Stimulated activated CD4-positive, alpha-beta T cell treated with anti-CD3 and anti-CD28 coated beads, Interleukin-12 subunit alpha, Interleukin-12 subunit beta, amount 100 ng/mL, for 4 hours (primary cell): ENCODE data around the gene CCNI2.

Source experiments
- DNase-seq: peaks from one replicate; pipeline ENCODE4 v3.0.0-alpha.2; 2020

Gene CCNI2

GRCh38 chr5:132766020-132766805, 19.0 kb downstream of the CCNI2 start:
- DNase-seq = no peak

- DNase-seq = no peak
Measured at GRCh38 chr5:132766806-132767055, 19.5 kb downstream of the CCNI2 start.

- DNase-seq = no peak
Measured at GRCh38 chr5:132767150-132767549, 19.9 kb downstream of the CCNI2 start.

GRCh38 chr5:132768485-132768868, 21.3 kb downstream of the CCNI2 start:
- DNase-seq = no peak

GRCh38 chr5:132770476-132771159, 23.4 kb downstream of the CCNI2 start:
- no peak for DNase-seq

- DNase-seq = no peak
Measured at GRCh38 chr5:132771503-132771998, 24.3 kb downstream of the CCNI2 start.

- no peak for DNase-seq
Measured at GRCh38 chr5:132772291-132773070, 25.3 kb downstream of the CCNI2 start.

GRCh38 chr5:132773114-132773513, 25.9 kb downstream of the CCNI2 start:
- DNase-seq = no peak

- DNase-seq = no peak
Measured at GRCh38 chr5:132773601-132774355, 26.6 kb downstream of the CCNI2 start.

GRCh38 chr5:132774406-132774805, 27.2 kb downstream of the CCNI2 start:
- no peak for DNase-seq

GRCh38 chr5:132774896-132775295, 27.7 kb downstream of the CCNI2 start:
- no peak for DNase-seq

GRCh38 chr5:132775476-132775961, 28.3 kb downstream of the CCNI2 start:
- no peak for DNase-seq

GRCh38 chr5:132776131-132776937, 29.1 kb downstream of the CCNI2 start:
- no peak for DNase-seq

- DNase-seq = no peak
Measured at GRCh38 chr5:132776938-132777208, 29.6 kb downstream of the CCNI2 start.

GRCh38 chr5:132777209-132778069, 30.2 kb downstream of the CCNI2 start, which contains the start of gene SEPTIN8:
SEPTIN8 (minus strand) TSS chr5:132777239; CDS start chr5:132777137, 102 bp downstream.
- DNase-seq = peak; percentile 38

GRCh38 chr5:132778129-132778528, 30.9 kb downstream of the CCNI2 start:
- DNase-seq = no peak

- no peak for DNase-seq
Measured at GRCh38 chr5:132778856-132779255, 31.6 kb downstream of the CCNI2 start.

- DNase-seq = no peak
Measured at GRCh38 chr5:132779961-132780360, 32.7 kb downstream of the CCNI2 start.

- DNase-seq = no peak
Measured at GRCh38 chr5:132780577-132780976, 33.4 kb downstream of the CCNI2 start.

GRCh38 chr5:132781029-132781428, 33.8 kb downstream of the CCNI2 start:
- no peak for DNase-seq

GRCh38 chr5:132782101-132782500, 34.9 kb downstream of the CCNI2 start:
- no peak for DNase-seq
